Adipose tissue (tissue), 3 donors: ENCODE results near the gene USP17L30. TPM values are rescaled to one million over a fixed set of nuclear protein-coding genes. Genes with fewer than 3 reads are reported as not detected.
"Not testable (repeated sequence)": the region's sequence is repeated elsewhere in the genome, so short reads cannot be mapped to it uniquely, and the experiment has no call there.

Experiments used
- H3K27ac ChIP-seq: one replicate; pipeline ENCODE4 v1.5.1; 2013; ENCODE audit warnings: low read depth, low read length
- WGBS, 3 donors: extraction: QIAGEN DNeasy Blood & Tissue Kit; methylation state at CpG; one replicate each; pipeline ENCODE4 v1.1.7; 2013; 5-methylcytosine and 5-hydroxymethylcytosine counted together
- polyA plus RNA-seq, 3 donors: library from polyadenylated mRNA; stranded (reverse); fragments of 200-250 nt; gene quantifications; one replicate each; pipeline ENCODE4 v1.2.3, GENCODE V29; 2013
- donor health status: healthy with polysubstance abuse.
- donor health status: Bipolar disorder and iron deficiency.
- donor health status: healthy.

Gene USP17L30
- not detected for polyA plus RNA-seq

GRCh38 chr4:9362829-9363228 lies at the start of gene USP17L30:
Gene USP17L30 (plus strand): TSS chr4:9363129. CDS start chr4:9363129, 0 bp downstream.
- H3K27ac ChIP-seq: not testable (repeated sequence)
- no CpG with 5 or more reads among the region's 15 CpGs for WGBS, 3 donors

GRCh38 chr4:9324191-9324590 lies 38.7 kb upstream of the USP17L30 start:
- WGBS, 3 donors: 87 to 92% (median 92%) methylated on average over 1 of the region's 13 CpGs
- not testable (repeated sequence) for H3K27ac ChIP-seq

- no CpG with 5 or more reads among the region's 15 CpGs for WGBS, 3 donors
Measured at GRCh38 chr4:9324865-9325264, 38.1 kb upstream of the USP17L30 start, which contains the start of gene USP17L24. Gene USP17L24 (plus strand): TSS chr4:9325165. CDS start chr4:9325165, 0 bp downstream.

GRCh38 chr4:9329611-9330010 lies 33.3 kb upstream of the USP17L30 start, which contains the start of gene USP17L25:
Gene USP17L25 (plus strand): TSS chr4:9329911. CDS start chr4:9329911, 0 bp downstream.
- H3K27ac ChIP-seq: not testable (repeated sequence)
- no CpG with 5 or more reads among the region's 15 CpGs for WGBS, 3 donors

More at GRCh38 chr4:9324865-9325264, 38.1 kb upstream of the USP17L30 start, which contains the start of gene USP17L24:
- H3K27ac ChIP-seq: not testable (repeated sequence)

- 88% methylated on average over 8 of the region's 15 CpGs; no CpG with 5 or more reads in 2 of the 3 donors for WGBS, 3 donors
- H3K27ac ChIP-seq: not testable (repeated sequence)
Measured at GRCh38 chr4:9334358-9334757, 28.6 kb upstream of the USP17L30 start, which contains the start of gene USP17L26. Gene USP17L26 (plus strand): TSS chr4:9334658. CDS start chr4:9334658, 0 bp downstream.

GRCh38 chr4:9339103-9339502 lies 23.8 kb upstream of the USP17L30 start, which contains the start of gene USP17L5:
Gene USP17L5 (plus strand): TSS chr4:9339403. CDS start chr4:9339403, 0 bp downstream.
- H3K27ac ChIP-seq: not testable (repeated sequence)
- WGBS, 3 donors: no CpG with 5 or more reads among the region's 15 CpGs

GRCh38 chr4:9343848-9344247 lies 19.1 kb upstream of the USP17L30 start, which contains the start of gene USP17L27:
Gene USP17L27 (plus strand): TSS chr4:9344148. CDS start chr4:9344148, 0 bp downstream.
- not testable (repeated sequence) for H3K27ac ChIP-seq
- no CpG with 5 or more reads among the region's 15 CpGs for WGBS, 3 donors

- no CpG with 5 or more reads among the region's 15 CpGs for WGBS, 3 donors
- H3K27ac ChIP-seq: not testable (repeated sequence)
Measured at GRCh38 chr4:9348593-9348992, 14.3 kb upstream of the USP17L30 start, which contains the start of gene USP17L28. Gene USP17L28 (plus strand): TSS chr4:9348893. CDS start chr4:9348893, 0 bp downstream.

GRCh38 chr4:9350866-9351265 lies 12.1 kb upstream of the USP17L30 start:
- H3K27ac ChIP-seq: not testable (repeated sequence)
- 85 to 93% methylated on average over 12 to 13 of the region's 18 CpGs; no CpG with 5 or more reads in 1 of the 3 donors for WGBS, 3 donors

- no CpG with 5 or more reads among the region's 15 CpGs for WGBS, 3 donors
- not testable (repeated sequence) for H3K27ac ChIP-seq
Measured at GRCh38 chr4:9353338-9353737, 9.6 kb upstream of the USP17L30 start, which contains the start of gene USP17L29. Gene USP17L29 (plus strand): TSS chr4:9353638. CDS start chr4:9353638, 0 bp downstream.

GRCh38 chr4:9379881-9380280 lies 17.0 kb downstream of the USP17L30 start:
- WGBS, 3 donors: 41 to 64% (median 47%) methylated on average over 1 of the region's 1 CpG
- not testable (repeated sequence) for H3K27ac ChIP-seq

- WGBS, 3 donors: 27 to 39% (median 34%) methylated on average over 25 to 33 of the region's 36 CpGs
- not testable (repeated sequence) for H3K27ac ChIP-seq
Measured at GRCh38 chr4:9381012-9381534, 18.1 kb downstream of the USP17L30 start.

GRCh38 chr4:9384126-9384525 lies 21.2 kb downstream of the USP17L30 start:
- H3K27ac ChIP-seq: no peak overlapping the region
- 73 to 83% (median 77%) methylated on average over 1 of the region's 1 CpG for WGBS, 3 donors

GRCh38 chr4:9389001-9389400 lies 26.1 kb downstream of the USP17L30 start:
- H3K27ac ChIP-seq: not testable (repeated sequence)
- WGBS, 3 donors: 23 to 59% (median 36%) methylated on average over 2 of the region's 2 CpGs

- not testable (repeated sequence) for H3K27ac ChIP-seq
- 67 to 76% (median 74%) methylated on average over 2 of the region's 2 CpGs for WGBS, 3 donors
Measured at GRCh38 chr4:9405774-9406173, 42.8 kb downstream of the USP17L30 start.

- whole genome bisulfite sequencing, 3 donors: 54 to 76% (median 68%) methylated on average over 3 of the region's 3 CpGs
- not testable (repeated sequence) for H3K27ac ChIP-seq
Measured at GRCh38 chr4:9406491-9406890, 43.6 kb downstream of the USP17L30 start.

GRCh38 chr4:9409793-9410192 lies 46.9 kb downstream of the USP17L30 start:
- no peak overlapping the region for H3K27ac ChIP-seq
- WGBS, 3 donors: 88 to 94% (median 92%) methylated on average over 13 of the region's 13 CpGs
